Erythroblast (primary cell): ENCODE results near the gene SVOPL.

Experiments
- GATA1 ChIP-seq: IDR thresholded peaks from 2 replicates; pipeline ENCODE4 v1.6.1; 2011; ENCODE audit warnings: low read depth, mild to moderate bottlenecking, control low read depth, low read length, moderate library complexity
- POLR2A ChIP-seq: IDR thresholded peaks from 2 replicates; pipeline ENCODE4 v1.6.1; 2011; ENCODE audit warnings: mild to moderate bottlenecking, low read length

DNA sequence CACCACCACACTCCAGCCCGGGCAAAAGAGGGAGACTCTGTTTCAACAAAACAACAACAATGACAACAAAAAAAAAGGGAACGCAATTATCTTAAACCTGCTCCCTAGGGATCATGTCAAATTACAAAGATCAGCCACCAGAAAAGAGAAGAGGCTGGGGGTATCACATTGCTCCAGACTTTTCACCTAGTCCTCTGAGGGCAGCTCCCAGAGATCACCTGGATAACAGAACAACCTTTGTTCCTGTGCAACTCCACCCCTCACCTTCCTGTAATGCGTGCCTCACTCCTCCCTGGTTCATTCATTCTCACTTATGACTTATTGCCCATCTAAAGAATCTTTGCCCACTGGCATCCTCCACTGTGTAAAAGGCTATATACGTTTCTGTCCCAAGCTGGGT, 31.8 kb downstream of the SVOPL start:
- TF ChIP-seq POLR2A: no peak
- no peak for TF ChIP-seq GATA1
